Right cardiac atrium (tissue), 5 donors: ENCODE results near the gene BRD4. TPM values are rescaled to one million over a fixed set of nuclear protein-coding genes. Genes with fewer than 3 reads are reported as not detected.
"Not testable (repeated sequence)": the region's sequence is repeated elsewhere in the genome, so short reads cannot be mapped to it uniquely, and the experiment has no call there.

ENCODE experiments used
- ATAC-seq, 2 donors: fragments of 200-7000 bp; cut with Tn5 transposase; one replicate each; pipeline versions ENCODE4 v1.8.0 to v1.9.1; 2020; ENCODE audit warnings: moderate library complexity in 2 of 2, mild to moderate bottlenecking in 1 of 2
- DNase-seq, 3 donors: peaks; one replicate each; pipeline ENCODE4 v3.0.0-alpha.2; 2020
- H3K27ac ChIP-seq: one replicate; pipeline ENCODE4 v1.5.1; 2013; ENCODE audit warnings: mild to moderate bottlenecking, low read length, control low read depth, moderate library complexity
- H3K27me3 ChIP-seq: one replicate; pipeline ENCODE4 v1.6.1; 2013; ENCODE audit not compliant: control insufficient read depth, insufficient read depth
- H3K4me1 ChIP-seq: one replicate; pipeline ENCODE4 v1.6.1; 2013; ENCODE audit warnings: low read length; ENCODE audit not compliant: control insufficient read depth, insufficient read depth
- H3K4me3 ChIP-seq: one replicate; pipeline ENCODE4 v1.5.1; 2013; ENCODE audit warnings: low read length, control low read depth
- H3K9me3 ChIP-seq: one replicate; pipeline ENCODE4 v1.6.1; 2013; ENCODE audit warnings: low read length; ENCODE audit not compliant: control insufficient read depth
- WGBS: extraction: QIAGEN DNeasy Blood & Tissue Kit; methylation state at CpG from one replicate; pipeline ENCODE4 v1.1.7; 2013; 5-methylcytosine and 5-hydroxymethylcytosine counted together
- intact Hi-C, 4 donors: fragments of 100-400 bp; cut with DNase I; formaldehyde crosslinking; loops; one replicate each; pipeline versions ENCODE4 v1.11.0 to v1.14.0; 2022 to 2023
- polyA plus RNA-seq: library from polyadenylated mRNA; stranded (reverse); fragments of 200-250 nt; gene quantifications from one replicate; pipeline ENCODE4 v1.2.3, GENCODE V29; 2013
- total RNA-seq, 4 donors: library from RNA; stranded (reverse); fragmentation: NEBNext Ultra II Directional; extraction: Animal tissue kit (Norgen Biotek cat#: 25700); gene quantifications; one replicate each; pipeline ENCODE4 v1.2.1, GENCODE V29; 2021
- donor health status: healthy with polysubstance abuse.
- donor health status: DM: no; HTN: yes; CAD: no.
- donor health status: DM: no; HTN: no; CAD: no.
- donor health status: DM: no; HTN: yes; CAD: no; lungs with severe emphysema.
- donor health status: DM: yes; HTN: yes; CAD: no.

Gene BRD4
- total and polyA plus RNA-seq, 5 donors, result 29.6 to 62.8 (median 56.6) TPM

DNA sequence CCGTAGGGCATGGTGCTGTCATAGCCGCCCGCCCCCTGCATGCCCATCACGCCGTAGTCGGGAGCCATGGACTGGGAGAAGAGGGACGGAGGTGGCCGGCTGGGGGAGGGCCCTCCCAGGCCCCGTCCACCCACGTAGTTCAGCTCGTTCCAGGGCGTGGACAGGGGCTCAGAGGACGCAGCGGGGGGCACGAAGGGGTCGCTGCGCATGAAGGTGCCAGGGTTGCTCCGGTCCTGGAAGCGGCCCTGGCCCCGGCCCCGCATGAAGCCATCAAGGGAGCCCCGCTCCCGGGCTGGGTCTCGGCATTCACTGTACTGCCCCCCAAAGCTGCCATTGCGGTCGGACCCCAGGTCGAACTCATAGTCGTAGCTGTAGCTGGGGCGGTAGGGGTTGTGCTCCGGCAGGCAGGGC, 40.6 kb upstream of the BRD4 start:
- 93% methylated on average over 30 of the region's 30 CpGs for WGBS
- no peaks in the 10 kb centered on the region for H3K27me3 ChIP-seq
- ATAC-seq, result no peak
- peaks cover 16% of the 10 kb centered on the region for H3K4me1 ChIP-seq
- DNase-seq, result no peak
- H3K9me3 ChIP-seq, result no peaks in the 10 kb centered on the region
- no peak overlapping the region for H3K4me3 ChIP-seq
- intact Hi-C loops, result loop anchor here in 1 of 4 donors (10.0 kb wide), 1 partner anchor 108 kb away; no protein-coding TSS in a partner anchor
- no peak overlapping the region for H3K27ac ChIP-seq

DNA sequence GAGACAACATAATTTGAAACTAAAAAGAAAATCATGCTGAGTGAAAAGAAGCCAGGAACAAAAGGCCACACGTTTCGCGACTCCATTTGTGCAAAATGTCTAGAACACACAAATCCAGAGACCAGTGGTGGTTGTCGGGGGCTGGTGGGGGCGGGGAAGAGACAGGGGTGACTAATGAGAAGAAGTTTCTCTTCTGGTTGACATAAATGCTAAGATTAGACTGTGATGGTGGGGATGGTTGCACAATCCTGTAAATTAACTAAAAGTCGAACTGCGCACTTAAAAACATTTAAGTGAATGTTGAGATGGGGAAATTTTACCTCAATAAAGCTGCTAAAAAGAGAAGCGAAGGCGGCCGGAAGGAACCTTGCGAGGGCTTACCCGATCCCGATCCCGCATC, 40.1 kb upstream of the BRD4 start:
- ATAC-seq (no peak), DNase-seq (no peak)
- intact Hi-C loops, result loop anchor here in 1 of 4 donors (10.0 kb wide), 1 partner anchor 108 kb away; no protein-coding TSS in a partner anchor
- no peak overlapping the region for H3K27ac ChIP-seq
- no peak overlapping the region for H3K4me3 ChIP-seq
- no peaks in the 10 kb centered on the region for H3K27me3 ChIP-seq
- peaks cover 13% of the 10 kb centered on the region for H3K4me1 ChIP-seq
- 94% methylated on average over 14 of the region's 14 CpGs for WGBS
- H3K9me3 ChIP-seq, result no peaks in the 10 kb centered on the region

DNA sequence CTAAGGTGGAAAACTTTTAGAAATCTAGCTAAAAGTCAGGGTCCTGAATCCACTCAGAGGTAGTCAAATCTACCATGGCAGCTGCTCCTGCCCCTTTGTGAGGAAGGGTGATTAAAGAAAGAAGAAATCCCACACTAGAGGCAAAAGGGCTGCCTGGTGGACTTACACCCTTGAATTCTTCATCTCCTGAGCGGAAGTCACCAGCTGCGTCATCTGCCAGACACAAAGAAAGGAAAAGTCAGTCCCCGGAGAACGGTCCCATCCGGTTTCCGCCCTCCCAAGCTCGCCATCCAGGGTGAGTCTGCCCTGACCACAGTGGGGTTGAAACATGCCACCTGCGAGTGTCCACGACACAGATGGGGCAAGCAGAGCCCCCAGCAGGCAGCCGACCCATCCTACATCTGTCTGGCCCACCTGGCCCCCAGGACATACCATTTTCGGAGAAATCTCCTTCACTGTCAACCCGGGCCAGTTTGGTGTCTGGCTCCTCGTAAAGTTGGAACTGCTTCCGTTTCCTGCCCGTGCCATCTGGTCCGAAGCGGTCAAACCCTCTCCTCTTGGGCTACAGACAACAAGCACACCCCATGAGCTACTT, 39.5 kb upstream of the BRD4 start:
- DNase-seq, result peak in 1 of 3 donors; percentile 17
- Histone ChIP-seq H3K4me3 (no peak overlapping the region), H3K9me3 (no peaks in the 10 kb centered on the region), H3K27ac (no peak overlapping the region), H3K27me3 (no peaks in the 10 kb centered on the region), H3K4me1 (peaks cover 10% of the 10 kb centered on the region)
- intact Hi-C loops, result loop anchor here in 1 of 4 donors (10.0 kb wide), 1 partner anchor 107 kb away; no protein-coding TSS in a partner anchor
- ATAC-seq, result no peak
- WGBS, result 81% methylated on average over 17 of the region's 17 CpGs

- Histone ChIP-seq H3K27ac (no peak overlapping the region), H3K27me3 (no peaks in the 10 kb centered on the region), H3K4me1 (peaks cover 10% of the 10 kb centered on the region), H3K4me3 (no peak overlapping the region), H3K9me3 (no peaks in the 10 kb centered on the region)
- peak in 1 of 3 donors; percentile 30 for DNase-seq
- intact Hi-C loops, result loop anchor here in 1 of 4 donors (10.0 kb wide), 1 partner anchor 106 kb away; no protein-coding TSS in a partner anchor
- ATAC-seq, result no peak
- WGBS, result 95% methylated on average over 7 of the region's 7 CpGs
Observed at GRCh38 chr19:15371119-15371518, 38.8 kb upstream of the BRD4 start.

- Histone ChIP-seq H3K9me3 (no peaks in the 10 kb centered on the region), H3K4me3 (no peak overlapping the region), H3K27me3 (no peaks in the 10 kb centered on the region), H3K27ac (no peak overlapping the region), H3K4me1 (peaks cover 7% of the 10 kb centered on the region)
- DNase-seq (peak in 1 of 3 donors; percentile 50), ATAC-seq (no peak)
- WGBS, result 92% methylated on average over 9 of the region's 9 CpGs
- intact Hi-C loops, result no loop called here
Observed at GRCh38 chr19:15369594-15369891, 37.2 kb upstream of the BRD4 start.

GRCh38 chr19:15368798-15369593, 36.7 kb upstream of the BRD4 start:
- Histone ChIP-seq H3K4me3 (no peak overlapping the region), H3K9me3 (no peaks in the 10 kb centered on the region), H3K4me1 (peaks cover 2% of the 10 kb centered on the region), H3K27me3 (no peaks in the 10 kb centered on the region), H3K27ac (no peak overlapping the region)
- WGBS, result 88% methylated on average over 35 of the region's 35 CpGs
- peak in 1 of 3 donors; percentile 57 for DNase-seq
- peak in 1 of 2 donors; percentile 5 for ATAC-seq
- intact Hi-C loops, result no loop called here

- no peaks in the 10 kb centered on the region for H3K27me3 ChIP-seq
- no peaks in the 10 kb centered on the region for H3K4me1 ChIP-seq
- no peaks in the 10 kb centered on the region for H3K9me3 ChIP-seq
- ATAC-seq (peak; percentile 11 to 18), DNase-seq (peak in 1 of 3 donors; percentile 54)
- H3K27ac ChIP-seq, result peak overlapping the region; percentile 39
- intact Hi-C loops, result no loop called here
- H3K4me3 ChIP-seq, result no peak overlapping the region
- WGBS, result 93% methylated on average over 24 of the region's 24 CpGs
Observed at GRCh38 chr19:15368051-15368632, 35.8 kb upstream of the BRD4 start.

DNA sequence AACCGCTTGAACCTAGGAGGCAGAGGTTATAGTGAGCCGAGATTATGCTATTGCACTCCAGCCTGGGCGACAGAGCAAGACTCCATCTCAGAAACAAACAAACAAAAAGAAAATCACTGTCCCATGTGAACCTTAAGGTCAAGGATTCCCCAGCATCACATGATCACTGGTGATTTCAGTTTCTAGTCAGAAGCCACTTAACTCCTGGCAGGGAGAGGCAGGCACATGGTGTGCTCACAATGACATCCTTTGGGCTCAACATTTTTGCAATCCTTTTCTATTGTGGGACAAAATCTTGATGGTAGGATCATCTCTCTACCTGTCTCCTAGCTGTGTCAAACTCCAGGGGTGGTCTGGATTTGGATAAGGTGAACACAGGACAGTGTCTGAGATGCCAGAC, 35.1 kb upstream of the BRD4 start:
- intact Hi-C loops, result no loop called here
- ATAC-seq, result peak; percentile 24 to 67
- DNase-seq, result peak in 1 of 3 donors; percentile 45
- H3K4me1 ChIP-seq, result no peaks in the 10 kb centered on the region
- no peak overlapping the region for H3K4me3 ChIP-seq
- peak overlapping the region; percentile 39 for H3K27ac ChIP-seq
- H3K27me3 ChIP-seq, result no peaks in the 10 kb centered on the region
- no peaks in the 10 kb centered on the region for H3K9me3 ChIP-seq
- 76% methylated on average over 3 of the region's 3 CpGs for WGBS

- intact Hi-C loops, result no loop called here
- WGBS, result 91% methylated on average over 6 of the region's 6 CpGs
- DNase-seq (peak in 1 of 3 donors; percentile 38), ATAC-seq (peak; percentile 20 to 21)
- no peaks in the 10 kb centered on the region for H3K27me3 ChIP-seq
- H3K9me3 ChIP-seq, result no peaks in the 10 kb centered on the region
- no peak overlapping the region for H3K27ac ChIP-seq
- no peak overlapping the region for H3K4me3 ChIP-seq
- H3K4me1 ChIP-seq, result no peaks in the 10 kb centered on the region
Observed at GRCh38 chr19:15365264-15365663, 32.9 kb upstream of the BRD4 start.

GRCh38 chr19:15363791-15364190, 31.5 kb upstream of the BRD4 start:
- H3K27ac ChIP-seq, ATAC-seq, H3K9me3 ChIP-seq, H3K4me1 ChIP-seq, intact Hi-C loops, H3K4me3 ChIP-seq, H3K27me3 ChIP-seq: not testable (repeated sequence)
- 41% methylated on average over 3 of the region's 3 CpGs for WGBS
- DNase-seq, result peak in 1 of 3 donors; percentile 40

- H3K9me3 ChIP-seq, H3K4me1 ChIP-seq, H3K4me3 ChIP-seq, H3K27me3 ChIP-seq, DNase-seq, H3K27ac ChIP-seq, ATAC-seq, intact Hi-C loops: not testable (repeated sequence)
- 96% methylated on average over 27 of the region's 30 CpGs for WGBS
Observed at GRCh38 chr19:15363048-15363447, 30.7 kb upstream of the BRD4 start.
